ENCODE results near the gene IGDCC3.

Gene IGDCC3

DNA sequence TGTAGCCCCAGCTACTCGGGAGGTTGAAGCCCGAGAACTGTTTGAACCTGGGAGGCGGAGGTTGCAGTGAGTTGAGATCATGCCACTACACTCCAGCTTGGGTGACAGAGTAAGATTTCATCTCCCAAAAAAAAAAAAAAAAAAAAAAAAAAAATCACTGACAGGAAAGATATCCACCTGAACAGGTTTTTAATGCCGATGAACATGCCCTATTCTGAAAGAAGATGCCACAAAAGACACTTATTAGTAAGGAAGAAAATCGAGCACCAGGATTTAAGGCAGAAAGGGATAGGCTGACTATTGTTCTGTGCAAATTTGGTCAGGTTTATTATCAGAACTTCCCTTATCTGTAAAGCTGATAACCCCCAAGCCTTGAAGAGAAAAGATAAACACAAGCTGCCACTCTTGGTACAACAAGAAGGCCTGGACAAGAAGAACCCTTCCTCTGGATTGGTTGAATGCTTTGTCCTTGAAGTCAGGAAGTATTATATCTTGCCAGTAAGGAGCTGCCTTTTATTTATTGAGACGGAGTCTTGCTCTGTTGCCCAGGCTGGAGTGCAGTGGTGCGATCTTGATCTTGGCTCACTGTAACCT, 88.4 kb downstream of the IGDCC3 start:
- DNase-seq (ENCODE audit: low spot score): no peak

DNA sequence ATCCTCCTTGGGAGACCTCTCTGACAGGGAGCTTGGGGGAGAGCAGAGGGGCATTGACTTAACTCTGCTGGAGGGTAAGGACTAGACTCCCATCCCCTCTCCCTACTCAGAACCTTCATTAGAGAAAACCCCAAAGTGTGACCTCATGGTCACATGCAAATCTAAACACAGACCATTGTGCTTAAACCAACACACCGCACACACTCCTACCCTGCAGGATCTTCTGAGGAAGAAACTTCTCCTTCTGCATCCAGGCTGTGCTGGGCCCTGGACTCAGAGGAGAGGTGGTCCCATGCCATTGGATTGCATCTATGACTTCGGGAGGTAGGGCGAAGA, 90.3 kb downstream of the IGDCC3 start:
- peak; percentile 6 for DNase-seq (ENCODE audit: low spot score)

DNA sequence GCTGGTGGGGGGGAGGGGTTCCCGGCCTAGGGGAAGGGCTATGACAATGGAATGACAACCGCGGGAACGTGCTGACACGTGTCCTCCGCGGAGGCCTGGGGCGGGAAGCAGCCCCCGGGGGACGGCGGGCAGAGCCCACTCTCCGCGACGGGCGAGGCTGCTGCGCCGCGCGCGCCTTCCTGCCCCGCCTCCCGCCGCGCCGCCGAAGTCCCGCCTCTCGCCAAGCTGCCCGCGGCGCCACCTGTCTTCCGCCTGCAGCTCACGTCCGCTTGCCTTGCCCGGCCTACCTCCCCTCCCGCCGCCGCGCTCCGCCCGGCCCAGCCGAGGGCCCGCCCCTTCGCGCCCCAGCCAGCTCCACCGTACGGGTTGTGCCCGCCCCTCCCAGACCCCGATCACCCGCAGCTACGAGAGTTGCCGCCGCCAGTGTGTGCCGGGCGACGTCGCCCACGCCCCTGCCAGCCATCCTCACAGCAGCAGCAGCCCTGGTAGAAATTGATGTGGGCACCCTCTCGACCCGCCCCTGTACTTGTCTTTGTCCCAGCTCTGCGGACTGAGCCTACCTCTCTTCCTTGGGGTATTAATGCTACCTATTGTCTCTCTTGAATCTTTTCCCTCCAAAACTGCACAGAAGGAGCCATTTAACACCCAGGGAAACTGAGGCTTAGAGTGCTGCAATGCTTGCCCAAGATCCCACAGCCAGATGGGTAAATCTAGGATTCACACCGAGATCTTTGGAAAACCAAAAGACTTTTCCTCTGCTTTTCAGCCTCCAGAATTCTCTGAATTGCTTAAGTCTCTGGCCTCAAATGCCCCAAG, 90.9 kb downstream of the IGDCC3 start, which contains the start of gene PARP16:
Gene PARP16, minus strand, starts transcription at position 180 of the 816 bp plus-strand sequence. CDS start 457 bp downstream, outside the sequence.
- peak; percentile 94 for DNase-seq (ENCODE audit: low spot score)

DNA sequence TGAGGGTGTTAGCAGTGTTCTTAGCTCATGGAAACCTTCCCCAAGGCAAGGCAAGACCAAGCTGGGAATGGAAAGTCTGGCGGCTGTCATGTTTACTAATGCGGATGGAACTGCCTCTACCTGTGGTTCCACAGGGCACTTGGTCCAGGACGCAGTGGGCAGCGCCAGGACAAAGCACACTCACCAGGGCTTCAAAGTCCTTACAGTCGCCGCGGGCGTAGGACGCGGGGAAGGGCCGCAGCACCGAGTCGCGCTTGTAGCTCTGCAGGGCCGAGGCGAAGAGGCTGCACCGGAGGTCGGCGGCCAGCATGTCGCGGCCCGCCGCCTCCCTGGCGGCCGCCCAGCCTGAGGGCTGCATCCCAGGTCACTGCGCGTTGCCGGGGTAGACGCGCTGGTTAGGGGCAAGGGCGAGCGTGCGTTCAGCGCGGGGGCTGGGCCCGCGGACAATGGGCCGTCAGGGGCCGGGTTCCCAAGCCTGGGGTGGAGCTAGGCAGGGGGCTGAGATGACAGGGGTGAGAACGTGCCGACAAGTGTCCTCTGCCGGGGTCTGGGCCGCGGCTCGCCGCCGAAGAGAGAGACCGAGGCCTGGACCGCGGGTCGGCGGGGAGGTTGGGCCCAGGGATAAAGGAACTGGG, 91.6 kb downstream of the IGDCC3 start:
- DNase-seq (ENCODE audit: low spot score): peak; percentile 63

DNA sequence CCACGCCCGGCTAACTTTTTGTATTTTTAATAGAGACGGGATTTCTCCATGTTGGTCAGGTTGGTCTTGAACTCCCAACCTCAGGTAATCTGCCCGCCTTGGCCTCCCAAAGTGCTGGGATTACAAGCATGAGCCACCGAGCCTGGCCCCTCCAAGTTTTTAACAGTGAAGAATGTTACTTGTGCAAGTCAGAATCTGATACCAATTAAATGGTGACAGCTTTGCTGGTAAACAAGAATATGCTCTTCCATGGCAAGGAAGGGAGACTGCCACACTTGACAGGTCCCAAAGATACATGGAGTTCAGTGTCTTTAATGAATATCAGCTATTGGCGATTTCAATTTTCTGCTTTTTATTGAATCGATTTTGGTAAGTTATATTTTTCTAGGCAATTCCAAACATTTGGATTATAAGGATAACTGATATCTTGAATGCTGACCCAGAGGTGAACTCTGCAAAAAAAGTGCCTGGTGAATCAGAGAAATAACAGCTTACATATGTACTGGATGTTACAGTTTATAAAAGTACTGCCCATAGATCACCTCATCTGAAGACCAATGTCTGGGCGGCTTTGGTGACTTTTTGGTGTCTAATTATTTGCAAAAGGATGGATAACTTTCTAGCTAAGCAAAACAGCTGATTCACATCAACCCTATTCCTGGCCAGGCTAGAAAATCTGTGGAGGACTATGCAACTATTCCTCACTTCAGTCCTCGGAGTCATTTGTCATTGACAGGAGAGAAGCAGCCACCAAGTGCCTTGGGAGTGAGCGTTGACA, 92.3 kb downstream of the IGDCC3 start:
- DNase-seq (ENCODE audit: low spot score): peak; percentile 23

DNA sequence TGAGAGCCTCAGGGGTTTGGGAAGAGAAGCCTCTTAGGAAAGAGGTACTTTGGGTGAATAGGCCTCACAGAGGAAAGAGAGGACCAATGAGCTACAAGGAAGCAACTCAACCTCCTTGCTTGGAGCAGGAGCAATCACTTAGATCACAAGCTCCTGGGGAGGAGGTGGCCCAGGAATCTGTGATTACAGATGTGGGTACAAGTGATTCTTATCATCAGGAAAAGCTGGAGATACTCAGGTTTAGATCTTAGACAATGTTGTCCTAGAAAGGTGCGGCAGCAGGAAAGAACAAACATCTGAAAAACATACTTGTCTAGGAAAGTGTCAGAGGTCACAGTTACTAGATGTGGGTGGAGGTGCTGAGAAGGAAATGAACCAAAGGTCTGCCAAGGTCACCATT, 99.3 kb downstream of the IGDCC3 start:
- no peak for DNase-seq (ENCODE audit: low spot score)

All from AG20443 (cell line).